Mesenchymal stem cell (in vitro differentiated cells and primary cell): ENCODE measurements around the gene APC2.

ENCODE experiments used
- DNase-seq: peaks from one replicate; pipeline ENCODE4 v3.0.0-alpha.2; 2013
- H2AFZ ChIP-seq: one replicate; pipeline ENCODE4 v1.6.1; 2013; ENCODE audit warnings: low read depth, mild to moderate bottlenecking, control low read depth, inconsistent platforms, low read length, moderate library complexity
- H2AK5ac ChIP-seq: 2 replicates; pipeline ENCODE4 v1.6.1; 2013; ENCODE audit warnings: low read length, moderate library complexity, mild to moderate bottlenecking, inconsistent platforms; ENCODE audit not compliant: severe bottlenecking
- H2BK120ac ChIP-seq: one replicate; pipeline ENCODE4 v1.6.1; 2013; ENCODE audit warnings: low read depth, mild to moderate bottlenecking, inconsistent platforms, low read length, moderate library complexity
- H2BK12ac ChIP-seq, 2 experiments: one replicate each; pipeline ENCODE4 v1.6.1; 2013; ENCODE audit warnings: inconsistent platforms in 2 of 2, low read length in 2 of 2, mild to moderate bottlenecking in 2 of 2, moderate library complexity in 2 of 2, control low read depth in 1 of 2
- H2BK15ac ChIP-seq: one replicate; pipeline ENCODE4 v1.6.1; 2013; ENCODE audit warnings: mild to moderate bottlenecking, low read depth, inconsistent platforms; ENCODE audit not compliant: poor library complexity, severe bottlenecking
- H2BK5ac ChIP-seq: 2 replicates; pipeline ENCODE4 v1.6.1; 2013; ENCODE audit warnings: low read depth, mild to moderate bottlenecking, low read length, control low read depth, inconsistent platforms; ENCODE audit not compliant: poor library complexity, severe bottlenecking
- H3K14ac ChIP-seq, 2 experiments: one replicate each; pipeline ENCODE4 v1.6.1; 2013; ENCODE audit warnings: inconsistent platforms in 2 of 2, low read length in 2 of 2, control low read depth in 1 of 2, mild to moderate bottlenecking in 1 of 2, moderate library complexity in 1 of 2
- H3K18ac ChIP-seq, 2 experiments: one replicate each; pipeline ENCODE4 v1.6.1; 2013; ENCODE audit warnings: inconsistent platforms in 2 of 2, low read length in 2 of 2, control low read depth in 1 of 2, low read depth in 1 of 2, mild to moderate bottlenecking in 1 of 2
- H3K23ac ChIP-seq, 2 experiments: one replicate each; pipeline ENCODE4 v1.6.1; 2013; ENCODE audit warnings: inconsistent platforms in 2 of 2, low read length in 2 of 2, mild to moderate bottlenecking in 2 of 2, moderate library complexity in 2 of 2, control low read depth in 1 of 2
- H3K27ac ChIP-seq: 2 replicates; pipeline ENCODE4 v1.5.1; 2013; ENCODE audit warnings: mild to moderate bottlenecking, moderate library complexity, low read length, control low read depth, inconsistent platforms; ENCODE audit not compliant: poor library complexity, severe bottlenecking
- H3K27me3 ChIP-seq, 2 experiments: 2 replicates each; pipeline versions ENCODE4 v1.6.1 to v1.7.0; 2013; ENCODE audit warnings: low read length in 2 of 2, mild to moderate bottlenecking in 2 of 2, moderate library complexity in 2 of 2, control low read depth in 1 of 2, inconsistent platforms in 1 of 2; ENCODE audit not compliant: control insufficient read depth in 1 of 2, insufficient read depth in 1 of 2
- H3K36me3 ChIP-seq, 2 experiments: 2 replicates each; pipeline versions ENCODE4 v1.6.1 to v1.7.0; 2013; ENCODE audit warnings: low read length in 2 of 2, control low read depth in 1 of 2, inconsistent platforms in 1 of 2, low read depth in 1 of 2, mild to moderate bottlenecking in 1 of 2; ENCODE audit not compliant: insufficient read depth in 2 of 2, control insufficient read depth in 1 of 2
- H3K4ac ChIP-seq, 2 experiments: one replicate each; pipeline ENCODE4 v1.6.1; 2013; ENCODE audit warnings: inconsistent platforms in 2 of 2, low read length in 2 of 2, mild to moderate bottlenecking in 2 of 2, moderate library complexity in 2 of 2, control low read depth in 1 of 2, low read depth in 1 of 2
- H3K4me1 ChIP-seq: 2 replicates; pipeline ENCODE4 v1.6.1; 2013; ENCODE audit warnings: low read depth, low read length, control low read depth; ENCODE audit not compliant: control insufficient read depth, insufficient read depth
- H3K4me2 ChIP-seq: 2 replicates; pipeline ENCODE4 v1.6.1; 2013; ENCODE audit warnings: low read length, mild to moderate bottlenecking, inconsistent platforms; ENCODE audit not compliant: poor library complexity, severe bottlenecking
- H3K4me3 ChIP-seq, 2 experiments: 2 replicates each; pipeline versions ENCODE4 v1.5.1 to v1.7.0; 2013; ENCODE audit warnings: low read length in 2 of 2, mild to moderate bottlenecking in 2 of 2, control low read depth in 1 of 2, low read depth in 1 of 2; ENCODE audit not compliant: insufficient read depth in 1 of 2
- H3K79me1 ChIP-seq: replicated peaks from 2 replicates; pipeline ENCODE4 v1.6.1; 2013; ENCODE audit warnings: mild to moderate bottlenecking, control low read depth, low read length, inconsistent platforms; ENCODE audit not compliant: poor library complexity, severe bottlenecking
- H3K9ac ChIP-seq: 2 replicates; pipeline ENCODE4 v1.7.0; 2013; ENCODE audit warnings: mild to moderate bottlenecking, low read length, moderate library complexity
- H3K9me3 ChIP-seq: 2 replicates; pipeline ENCODE4 v1.7.0; 2013; ENCODE audit warnings: mild to moderate bottlenecking, low read length; ENCODE audit not compliant: control insufficient read depth
- H4K8ac ChIP-seq: one replicate; pipeline ENCODE4 v1.6.1; 2013; ENCODE audit warnings: inconsistent platforms, mild to moderate bottlenecking, low read length, moderate library complexity
- H4K91ac ChIP-seq: one replicate; pipeline ENCODE4 v1.6.1; 2013; ENCODE audit warnings: mild to moderate bottlenecking, low read length, inconsistent platforms
- WGBS: methylation state at CpG from one replicate; pipeline ENCODE4 v1.1.7; 2013; ENCODE audit warnings: mixed read lengths; 5-methylcytosine and 5-hydroxymethylcytosine counted together

APC2 gene

DNA sequence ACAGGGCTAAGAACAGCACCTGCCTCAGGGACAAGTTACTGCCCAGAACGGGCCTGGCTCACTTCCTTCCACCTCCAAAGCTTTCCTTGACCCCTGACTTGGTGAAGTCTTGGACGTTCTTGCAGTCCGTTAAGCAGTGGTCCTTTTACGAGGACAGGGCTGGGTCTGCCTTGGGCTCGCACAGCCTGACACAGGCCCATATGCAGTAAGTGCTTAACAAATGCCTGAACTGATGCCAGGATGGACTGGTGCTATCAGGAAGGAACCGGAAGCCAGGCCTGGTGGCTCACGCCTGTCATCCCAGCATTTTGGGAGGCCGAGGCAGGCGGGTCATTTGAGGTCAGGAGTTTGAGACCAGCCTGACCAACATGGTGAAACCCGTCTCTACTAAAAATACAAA lies 72.1 kb downstream of the APC2 start:
- Histone ChIP-seq H3K4me1 (peaks cover 14% of the 10 kb centered on the region), H3K18ac (no peak overlapping the region), H3K4me3 (peak overlapping the region in 1 of 2 experiments; percentile 35), H3K9me3 (no peaks in the 10 kb centered on the region), H2BK120ac (no peak overlapping the region), H2BK5ac (no peak overlapping the region), H3K9ac (no peak overlapping the region), H3K23ac (no peak overlapping the region), H3K79me1 (no peaks in the 10 kb centered on the region), H3K27ac (no peak overlapping the region), H2BK12ac (no peak overlapping the region), H3K4ac (no peak overlapping the region), H4K91ac (no peak overlapping the region), H3K36me3 (peaks cover 0 to 6% of the 10 kb centered on the region in 2 experiments), H4K8ac (no peak overlapping the region), H2AK5ac (no peak overlapping the region), H3K27me3 (peaks cover 41 to 66% of the 10 kb centered on the region in 2 experiments), H2AFZ (no peak overlapping the region), H2BK15ac (no peak overlapping the region), H3K14ac (no peak overlapping the region), H3K4me2 (no peak overlapping the region)
- DNase-seq = no peak
- 64% methylated on average over 7 of the region's 10 CpGs for WGBS

DNA sequence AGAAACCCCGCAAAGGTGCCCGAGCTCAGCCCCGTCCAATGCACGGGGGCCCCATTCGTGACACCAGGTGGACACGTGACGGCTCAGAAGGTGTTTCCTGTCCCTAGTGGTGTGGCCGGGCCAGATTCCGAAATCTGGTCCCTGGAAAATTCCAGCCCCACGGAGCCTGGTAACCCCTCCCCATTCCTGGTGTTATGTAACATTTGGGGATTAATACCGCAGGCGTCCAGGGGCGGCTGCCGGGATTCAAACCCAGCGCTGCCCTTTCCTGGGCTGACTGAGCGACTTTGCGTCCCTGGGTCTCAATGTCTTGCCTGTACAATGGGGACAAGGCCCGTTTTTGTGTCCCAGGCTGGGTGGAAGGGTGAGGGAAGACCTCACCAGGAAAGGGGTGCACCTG lies 72.9 kb downstream of the APC2 start:
- Histone ChIP-seq H3K9ac (no peak overlapping the region), H3K18ac (no peak overlapping the region), H3K9me3 (no peaks in the 10 kb centered on the region), H3K23ac (no peak overlapping the region), H4K91ac (no peak overlapping the region), H2AFZ (no peak overlapping the region), H2BK12ac (no peak overlapping the region), H3K27me3 (peaks cover 41 to 65% of the 10 kb centered on the region in 2 experiments), H3K4me1 (peaks cover 14% of the 10 kb centered on the region), H3K4me2 (no peak overlapping the region), H2BK15ac (no peak overlapping the region), H3K4me3 (no peak overlapping the region), H3K14ac (no peak overlapping the region), H2BK120ac (no peak overlapping the region), H3K79me1 (no peaks in the 10 kb centered on the region), H2BK5ac (no peak overlapping the region), H3K27ac (no peak overlapping the region), H3K4ac (no peak overlapping the region), H3K36me3 (peaks cover 0 to 6% of the 10 kb centered on the region in 2 experiments), H4K8ac (no peak overlapping the region), H2AK5ac (no peak overlapping the region)
- no peak for DNase-seq
- WGBS = 77% methylated on average over 18 of the region's 18 CpGs
